HCT116 (cell line): ENCODE results near the gene NECTIN4. TPM values are rescaled to one million over a fixed set of nuclear protein-coding genes. Genes with fewer than 3 reads are reported as not detected.
A peak's percentile ranks its signal among the peaks of the same experiment; 100 is the strongest.

ENCODE experiments used
- ATAC-seq: fragments of 200-7000 bp; cut with Tn5 transposase; 2 replicates; pipeline ENCODE4 v1.9.1; 2020; ENCODE audit warnings: mild to moderate bottlenecking, moderate library complexity
- BruUV-seq: library from RNA; stranded (reverse); fragments of 400-500 nt; replicated peaks from 2 replicates; lab custom pipeline; 2021; lab: Mats Ljungman, UMichigan
- CTCF ChIA-PET: fragments of 300-600 bp; sonication (Branson Sonifier 250); formaldehyde crosslinking; loops from one replicate; lab custom pipeline; 2021; ENCODE audit warnings: antibody characterized with exemption; lab: Charles Lee
- POLR2A ChIA-PET: fragments of 300-600, 350-600 bp; sonication (Branson Sonifier 250); formaldehyde crosslinking; loops from one replicate; lab custom pipeline; 2021; ENCODE audit warnings: antibody characterized with exemption; lab: Charles Lee
- RAD21 ChIA-PET, 2 experiments: fragments of 300-600 bp; sonication (Branson Sonifier 250); formaldehyde crosslinking; loops; one replicate each; lab custom pipeline; 2023; ENCODE audit warnings: low total read pairs in 2 of 2; ENCODE audit not compliant: uncharacterized antibody in 2 of 2, unreplicated experiment in 2 of 2, low non-redundant PET in 1 of 2; lab: Charles Lee
- DNase-seq: peaks from one replicate; pipeline ENCODE4 v3.0.0-alpha.2; 2010; ENCODE audit warnings: low read depth, low spot score
- H2AFZ ChIP-seq: fragments of 200-600 bp; shearing (Covaris generic), sonication (generic); 2 replicates; pipeline ENCODE4 v1.6.1; 2017; ENCODE audit warnings: low read depth, mixed run types, mixed read lengths, antibody characterized with exemption, low read length; ENCODE audit not compliant: poor library complexity, severe bottlenecking
- H3K27ac ChIP-seq: 2 replicates; pipeline ENCODE4 v1.5.1; 2012; ENCODE audit warnings: low read depth, low read length
- H3K27me3 ChIP-seq: fragments of 200-600 bp; sonication (generic); 2 replicates; pipeline ENCODE4 v1.6.1; 2016; ENCODE audit warnings: mixed run types, low read length, mixed read lengths; ENCODE audit not compliant: insufficient read depth
- H3K36me3 ChIP-seq, 2 experiments: fragments of 200-500 bp in 1 of 2; fragments of 200-600 bp in 1 of 2; sonication (Bioruptor generic) in 1 of 2; sonication (generic) in 1 of 2; 2 replicates each; pipeline versions ENCODE4 v1.5.1 to v1.6.1; 2014 to 2016; ENCODE audit warnings: low read length in 2 of 2, inconsistent platforms in 1 of 2, mixed read lengths in 1 of 2, mixed run types in 1 of 2; ENCODE audit not compliant: insufficient read depth in 2 of 2, control insufficient read depth in 1 of 2
- H3K4me1 ChIP-seq, 2 experiments: fragments of 200-600 bp in 1 of 2; sonication (generic) in 1 of 2; 2 replicates each; pipeline versions ENCODE4 v1.5.1 to v1.6.1; 2012 to 2017; ENCODE audit warnings: low read length in 2 of 2, inconsistent platforms in 1 of 2, mild to moderate bottlenecking in 1 of 2, mixed read lengths in 1 of 2, mixed run types in 1 of 2, moderate library complexity in 1 of 2; ENCODE audit not compliant: insufficient read depth in 2 of 2, control insufficient read depth in 1 of 2
- H3K4me2 ChIP-seq: fragments of 200-600 bp; sonication (generic); 2 replicates; pipeline ENCODE4 v1.6.1; 2017; ENCODE audit warnings: mixed run types, low read length, mixed read lengths
- H3K4me3 ChIP-seq, 2 experiments: fragments of 200-600 bp in 1 of 2; sonication (generic) in 1 of 2; replicated peaks in 1 of 2; 2 replicates each; pipeline ENCODE4 v1.5.1; 2011 to 2016; ENCODE audit warnings: low read length in 2 of 2, control low read depth in 1 of 2, low read depth in 1 of 2, mild to moderate bottlenecking in 1 of 2, mixed read lengths in 1 of 2, mixed run types in 1 of 2
- H3K79me2 ChIP-seq: fragments of 200-600 bp; sonication (generic); 2 replicates; pipeline ENCODE4 v1.6.1; 2017; ENCODE audit warnings: mild to moderate bottlenecking, mixed run types, low read length, moderate library complexity, mixed read lengths; ENCODE audit not compliant: insufficient read depth
- H3K9ac ChIP-seq: fragments of 200-600 bp; sonication (generic); 2 replicates; pipeline ENCODE4 v1.6.1; 2016; ENCODE audit warnings: low read length, mixed read lengths
- H3K9me2 ChIP-seq: fragments of 200-600 bp; sonication (generic), shearing (Covaris generic); 2 replicates; pipeline ENCODE4 v1.6.1; 2017; ENCODE audit warnings: mixed run types, mild to moderate bottlenecking, moderate library complexity; ENCODE audit not compliant: insufficient read depth
- H3K9me3 ChIP-seq, 2 experiments: fragments of 200-500 bp in 1 of 2; fragments of 200-600 bp in 1 of 2; sonication (Bioruptor generic) in 1 of 2; sonication (generic) in 1 of 2; 2 replicates each; pipeline ENCODE4 v1.6.1; 2014 to 2017; ENCODE audit warnings: low read length in 2 of 2, mixed read lengths in 2 of 2, inconsistent platforms in 1 of 2, low read depth in 1 of 2, mild to moderate bottlenecking in 1 of 2, mixed run types in 1 of 2, moderate library complexity in 1 of 2; ENCODE audit not compliant: control insufficient read depth in 1 of 2, insufficient read depth in 1 of 2
- H4K20me1 ChIP-seq: fragments of 200-600 bp; sonication (generic), shearing (Covaris generic); 2 replicates; pipeline ENCODE4 v1.6.1; 2017; ENCODE audit warnings: mixed run types, mild to moderate bottlenecking, moderate library complexity; ENCODE audit not compliant: insufficient read depth
- CEBPB ChIP-seq: IDR thresholded peaks from 2 replicates; pipeline ENCODE4 v1.6.1; 2012; ENCODE audit warnings: low read depth
- ELF1 ChIP-seq: IDR thresholded peaks from 2 replicates; pipeline ENCODE4 v1.6.1; 2012; ENCODE audit warnings: low read depth, borderline replicate concordance
- EZH2 ChIP-seq: fragments of 200-600 bp; sonication (generic); IDR thresholded peaks from 2 replicates; pipeline ENCODE4 v1.6.1; 2017; ENCODE audit warnings: antibody characterized with exemption, mixed run types
- EZH2phosphoT487 ChIP-seq: fragments of 200-600 bp; IDR thresholded peaks from 2 replicates; pipeline ENCODE4 v1.6.1; 2018; ENCODE audit warnings: antibody characterized with exemption, borderline replicate concordance
- FOSL1 ChIP-seq: IDR thresholded peaks from 2 replicates; pipeline ENCODE4 v1.6.1; 2012; ENCODE audit warnings: low read depth
- POLR2A ChIP-seq: IDR thresholded peaks from 2 replicates; pipeline ENCODE4 v1.7.0; 2011; ENCODE audit warnings: borderline replicate concordance; ENCODE audit not compliant: insufficient read depth, insufficient read length; ENCODE audit errors: extremely low read depth
- POLR2AphosphoS5 ChIP-seq: IDR thresholded peaks from 2 replicates; pipeline ENCODE4 v1.6.1; 2011; ENCODE audit warnings: mild to moderate bottlenecking, low read depth, low read length, moderate library complexity
- SIN3A ChIP-seq: IDR thresholded peaks from 2 replicates; pipeline ENCODE4 v1.6.1; 2012; ENCODE audit warnings: low read depth
- SRF ChIP-seq: IDR thresholded peaks from 2 replicates; pipeline ENCODE4 v1.6.1; 2012; ENCODE audit warnings: low read depth
- YY1 ChIP-seq: IDR thresholded peaks from 2 replicates; pipeline ENCODE4 v1.6.1; 2011; ENCODE audit warnings: low read length, low read depth, moderate library complexity, mild to moderate bottlenecking; ENCODE audit not compliant: insufficient replicate concordance; ENCODE audit errors: extremely low read depth
- ZFX ChIP-seq: fragments of 450-650 bp; IDR thresholded peaks from 2 replicates; pipeline ENCODE4 v1.6.1; 2017
- ZNF274 ChIP-seq: fragments of 200-500 bp; sonication (Bioruptor generic); IDR thresholded peaks from 2 replicates; pipeline ENCODE4 v1.6.1; 2014; ENCODE audit warnings: mild to moderate bottlenecking, low read depth, low read length, inconsistent platforms
- intact Hi-C: fragments of 100-400 bp; cut with micrococcal nuclease; formaldehyde crosslinking; loops from 2 replicates; pipeline ENCODE4 v1.10.0; 2022
- total RNA-seq: library from RNA; stranded (reverse); gene quantifications from one replicate; pipeline ENCODE4 v1.2.1, GENCODE V29; 2021; ENCODE audit not compliant: unreplicated experiment
- TF ChIP-seq, protein P1 (sequence below), 3 experiments: fragments of 200-600 bp in 1 of 3; sonication (generic) in 1 of 3; IDR thresholded peaks in 2 of 3; conservative IDR thresholded peaks in 1 of 3; 2 replicates each; pipeline ENCODE4 v1.5.1; 2012 to 2017; ENCODE audit warnings: low read depth in 2 of 3, low read length in 2 of 3, antibody characterized with exemption in 1 of 3, borderline replicate concordance in 1 of 3, control low read depth in 1 of 3, mild to moderate bottlenecking in 1 of 3, mixed read lengths in 1 of 3, mixed run types in 1 of 3, moderate library complexity in 1 of 3; ENCODE audit not compliant: insufficient read depth in 1 of 3
- TF ChIP-seq, protein P2 (sequence below): IDR thresholded peaks from 2 replicates; pipeline ENCODE4 v1.6.1; 2012
- TF ChIP-seq, protein P3 (sequence below): IDR thresholded peaks from 2 replicates; pipeline ENCODE4 v1.6.1; 2012

Gene NECTIN4
- total RNA-seq, 1 experiment from 2014 or later, result 3.3 TPM

DNA sequence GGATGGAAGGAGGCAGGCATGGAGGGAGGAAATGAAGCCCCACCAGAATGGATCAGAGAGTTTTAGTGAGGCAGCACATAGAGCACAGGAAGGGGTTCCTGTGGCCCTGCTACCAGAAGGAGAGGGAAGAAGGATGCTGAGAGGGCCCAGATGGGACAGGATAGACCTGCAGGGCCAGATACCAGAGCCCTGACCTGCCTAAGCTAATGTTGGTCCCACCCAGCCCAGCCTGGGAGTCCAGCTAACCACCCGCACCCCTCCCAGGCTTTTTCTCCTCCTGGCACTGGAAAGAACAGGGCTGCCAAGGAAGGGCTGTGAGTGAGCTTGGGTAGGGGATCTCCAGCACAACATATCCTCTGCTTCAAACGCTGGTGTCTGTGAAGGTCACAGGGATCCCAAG lies 6.9 kb downstream of the NECTIN4 start:
- ChIA-PET RAD21 (no interaction called here), POLR2A (interaction anchor here (1.5 kb wide), 2 partner anchors 9 to 37 kb away, joined by 3 read pairs; partner anchors contain the start of gene USF1), CTCF (interaction anchor here (1.1 to 2.4 kb wide), 2 partner anchors 11 to 15 kb away, joined by 3 to 7 read pairs; no protein-coding TSS in a partner anchor)
- intact Hi-C loops, result no loop called here
- Histone ChIP-seq H3K4me3 (peak overlapping the region in 1 of 2 experiments; percentile 40; a peak in 2 of 4 replicates), H3K9me2 (no peaks in the 10 kb centered on the region), H3K27me3 (no peaks in the 10 kb centered on the region), H2AFZ (no peak overlapping the region), H3K9ac (peak overlapping the region; percentile 46), H4K20me1 (no peaks in the 10 kb centered on the region), H3K9me3 (no peaks in the 10 kb centered on the region), H3K4me1 (peaks cover 34 to 71% of the 10 kb centered on the region in 2 experiments), H3K79me2 (no peaks in the 10 kb centered on the region), H3K27ac (peak overlapping the region; percentile 46), H3K4me2 (peak overlapping the region; percentile 73), H3K36me3 (no peaks in the 10 kb centered on the region)
- no TSS peak for BruUV-seq
- ATAC-seq, result no peak
- DNase-seq, result no peak
- TF ChIP-seq FOSL1 (no peak), YY1 (no peak), ZNF274 (no peak), EZH2 (no peak), ZFX (no peak), POLR2AphosphoS5 (no peak), SIN3A (no peak), CEBPB (no peak), POLR2A (no peak), ELF1 (no peak), SRF (no peak), EZH2phosphoT487 (no peak)
- TF ChIP-seq, protein P1, sequence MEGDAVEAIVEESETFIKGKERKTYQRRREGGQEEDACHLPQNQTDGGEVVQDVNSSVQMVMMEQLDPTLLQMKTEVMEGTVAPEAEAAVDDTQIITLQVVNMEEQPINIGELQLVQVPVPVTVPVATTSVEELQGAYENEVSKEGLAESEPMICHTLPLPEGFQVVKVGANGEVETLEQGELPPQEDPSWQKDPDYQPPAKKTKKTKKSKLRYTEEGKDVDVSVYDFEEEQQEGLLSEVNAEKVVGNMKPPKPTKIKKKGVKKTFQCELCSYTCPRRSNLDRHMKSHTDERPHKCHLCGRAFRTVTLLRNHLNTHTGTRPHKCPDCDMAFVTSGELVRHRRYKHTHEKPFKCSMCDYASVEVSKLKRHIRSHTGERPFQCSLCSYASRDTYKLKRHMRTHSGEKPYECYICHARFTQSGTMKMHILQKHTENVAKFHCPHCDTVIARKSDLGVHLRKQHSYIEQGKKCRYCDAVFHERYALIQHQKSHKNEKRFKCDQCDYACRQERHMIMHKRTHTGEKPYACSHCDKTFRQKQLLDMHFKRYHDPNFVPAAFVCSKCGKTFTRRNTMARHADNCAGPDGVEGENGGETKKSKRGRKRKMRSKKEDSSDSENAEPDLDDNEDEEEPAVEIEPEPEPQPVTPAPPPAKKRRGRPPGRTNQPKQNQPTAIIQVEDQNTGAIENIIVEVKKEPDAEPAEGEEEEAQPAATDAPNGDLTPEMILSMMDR (IDR thresholded peaks at IDR 0.05 in 2 of 3, conservative IDR thresholded peaks at IDR 0.05 in 1 of 3; ENCODE audit: borderline replicate concordance in 1 of 3, insufficient read depth in 1 of 3, low read depth in 2 of 3, low read length in 2 of 3), result no peak
- TF ChIP-seq, protein P2, sequence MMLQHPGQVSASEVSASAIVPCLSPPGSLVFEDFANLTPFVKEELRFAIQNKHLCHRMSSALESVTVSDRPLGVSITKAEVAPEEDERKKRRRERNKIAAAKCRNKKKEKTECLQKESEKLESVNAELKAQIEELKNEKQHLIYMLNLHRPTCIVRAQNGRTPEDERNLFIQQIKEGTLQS, result no peak
- TF ChIP-seq, protein P3, sequence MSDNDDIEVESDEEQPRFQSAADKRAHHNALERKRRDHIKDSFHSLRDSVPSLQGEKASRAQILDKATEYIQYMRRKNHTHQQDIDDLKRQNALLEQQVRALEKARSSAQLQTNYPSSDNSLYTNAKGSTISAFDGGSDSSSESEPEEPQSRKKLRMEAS, result no peak
